Measurements from ENCODE around the gene KRT222.

GRCh38 chr17:40611840-40612474, 53.0 kb downstream of the KRT222 start:
- TF ChIP-seq CTCF (conservative IDR thresholded peaks at IDR 0.05; ENCODE audit: low read depth, low read length) = no peak
- no peak for TF ChIP-seq EZH2 (IDR thresholded peaks at IDR 0.05; ENCODE audit: borderline replicate concordance, low read depth, low read length, poor library complexity, severe bottlenecking)
